Measurements from ENCODE around the gene CHAC1. TPM values are rescaled to one million over a fixed set of nuclear protein-coding genes. Genes with fewer than 3 reads are reported as not detected.

CHAC1 gene
- total RNA-seq, 1 donor from 2014 or later: 4.8 TPM

DNA sequence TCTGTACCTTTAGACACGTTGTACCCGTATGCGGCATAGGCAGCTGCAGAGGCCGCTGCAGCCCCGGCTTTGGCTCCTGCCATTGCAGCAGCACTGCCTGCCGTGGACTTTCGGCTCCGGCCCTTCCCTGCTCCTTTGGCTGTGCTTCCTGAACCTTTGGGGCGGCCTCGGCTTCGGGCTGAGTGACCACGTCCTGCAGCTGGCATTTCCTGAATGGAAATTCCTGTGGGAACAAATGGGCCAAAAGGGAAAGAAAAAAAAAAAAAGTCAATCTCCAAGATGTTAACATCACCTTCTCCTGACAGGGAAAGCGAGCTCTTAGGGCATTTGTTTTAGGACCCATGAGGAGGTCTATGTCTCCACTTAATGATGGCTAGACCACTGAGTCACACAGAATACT is 29.6 kb downstream of the CHAC1 start:
- peak; percentile 65 to 94 for DNase-seq (ENCODE audit: low read depth in 2 of 2)

- DNase-seq (ENCODE audit: low read depth in 2 of 2): no peak
Observed at GRCh38 chr15:40984406-40984805, 31.1 kb downstream of the CHAC1 start.

DNA sequence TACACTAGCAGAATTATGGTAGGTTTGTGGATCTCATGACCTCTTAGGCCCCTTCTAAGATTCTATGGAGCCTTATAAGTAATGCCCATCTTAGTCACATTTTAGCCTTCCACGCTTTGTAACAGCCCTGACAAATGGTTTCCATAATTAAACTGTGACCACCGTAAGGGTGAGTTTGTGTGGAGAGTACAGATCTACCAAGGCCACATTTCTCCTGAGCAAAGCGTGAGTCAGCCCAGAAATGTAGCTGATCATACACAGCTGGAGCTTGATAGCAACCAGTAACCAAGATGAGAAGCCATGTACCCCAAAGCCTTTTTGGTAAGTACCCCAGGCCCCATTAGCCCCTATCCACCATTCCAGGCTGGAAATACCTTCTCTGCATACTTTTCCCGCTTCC is 31.7 kb downstream of the CHAC1 start:
- peak in 1 of 2 donors; percentile 84 for DNase-seq (ENCODE audit: low read depth in 2 of 2)

DNA sequence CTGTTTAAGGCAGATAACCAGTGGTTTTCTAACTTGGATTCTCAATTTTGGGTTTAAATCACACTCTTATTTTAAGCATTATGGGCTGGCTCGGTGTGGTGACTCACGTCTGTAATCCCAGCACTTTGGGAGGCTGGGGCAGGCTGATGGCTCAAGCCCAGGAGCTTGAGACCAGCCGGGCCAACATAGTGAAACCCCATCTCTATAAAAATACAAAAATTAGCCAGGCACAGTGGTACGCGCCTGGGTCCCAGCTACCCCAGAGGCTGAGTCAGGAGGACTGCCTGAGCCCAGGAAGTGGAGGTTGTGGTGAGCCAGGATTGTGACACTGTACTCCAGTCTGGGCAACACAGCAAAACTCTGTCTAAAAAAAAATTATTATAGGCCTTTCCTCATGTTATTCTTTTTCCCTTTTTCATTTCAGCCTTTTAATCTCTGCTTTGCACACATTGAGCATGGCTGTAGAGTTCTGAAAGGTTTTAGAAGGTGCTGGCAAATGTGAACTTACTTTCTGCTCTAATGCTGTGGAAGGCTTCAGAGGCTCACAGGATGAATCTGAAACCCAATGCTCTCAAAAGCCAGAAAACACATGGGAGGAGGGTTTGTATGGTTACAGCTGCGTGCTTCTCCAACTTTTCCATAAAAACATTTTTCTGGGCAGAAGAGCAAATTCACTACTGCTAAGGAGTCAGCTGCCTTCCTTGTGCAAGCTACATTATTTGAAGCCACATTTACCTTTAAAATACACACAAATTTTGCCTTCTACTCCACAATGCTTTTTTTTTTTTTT is 32.5 kb downstream of the CHAC1 start:
- DNase-seq (ENCODE audit: low read depth in 2 of 2): peak in 1 of 2 donors; percentile 49

- DNase-seq (ENCODE audit: low read depth in 2 of 2): no peak
Observed at GRCh38 chr15:40986820-40987219, 33.5 kb downstream of the CHAC1 start.

GRCh38 chr15:40988156-40988555 is 34.9 kb downstream of the CHAC1 start:
- DNase-seq (ENCODE audit: low read depth in 2 of 2): no peak

GRCh38 chr15:40990080-40990479 is 36.8 kb downstream of the CHAC1 start:
- no peak for DNase-seq (ENCODE audit: low read depth in 2 of 2)

DNA sequence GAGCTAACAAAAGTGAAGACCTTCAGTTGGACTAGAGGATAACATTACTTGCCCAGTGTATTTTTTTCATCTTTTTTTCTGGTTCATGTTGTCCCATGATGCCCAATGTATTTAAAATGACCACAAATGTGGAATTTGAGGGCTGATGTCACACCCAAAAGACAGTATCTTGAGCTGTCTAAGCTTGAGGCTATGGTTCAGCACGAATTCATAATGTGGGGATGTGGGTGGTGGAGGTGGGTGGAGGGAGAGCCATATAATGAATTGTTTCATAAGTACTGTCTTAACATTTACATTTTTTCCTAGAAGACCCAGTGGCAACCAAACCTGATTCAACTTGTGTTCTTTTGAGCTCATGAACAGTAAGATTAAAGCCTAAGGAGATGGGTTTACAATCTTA is 37.5 kb downstream of the CHAC1 start:
- DNase-seq (ENCODE audit: low read depth in 2 of 2): no peak

DNA sequence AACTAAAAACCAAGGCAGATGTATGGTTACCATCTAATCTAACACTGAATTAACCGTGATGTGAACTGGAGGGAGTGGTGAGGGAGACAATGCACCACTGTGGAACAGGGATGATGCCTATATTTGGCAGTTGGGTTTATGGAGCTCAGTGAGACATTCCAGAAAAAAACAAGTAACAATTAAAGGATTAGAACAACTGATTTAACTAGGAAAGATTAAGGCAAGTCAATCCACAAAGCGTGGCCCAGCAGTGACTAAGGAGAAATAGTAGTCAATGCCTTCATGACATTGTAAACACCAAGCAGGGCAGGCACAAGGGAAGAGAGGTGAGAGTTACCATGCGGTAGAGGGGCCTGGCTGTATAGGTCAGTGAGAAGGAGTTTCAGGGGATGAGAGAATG is 38.1 kb downstream of the CHAC1 start:
- no peak for DNase-seq (ENCODE audit: low read depth in 2 of 2)

DNA sequence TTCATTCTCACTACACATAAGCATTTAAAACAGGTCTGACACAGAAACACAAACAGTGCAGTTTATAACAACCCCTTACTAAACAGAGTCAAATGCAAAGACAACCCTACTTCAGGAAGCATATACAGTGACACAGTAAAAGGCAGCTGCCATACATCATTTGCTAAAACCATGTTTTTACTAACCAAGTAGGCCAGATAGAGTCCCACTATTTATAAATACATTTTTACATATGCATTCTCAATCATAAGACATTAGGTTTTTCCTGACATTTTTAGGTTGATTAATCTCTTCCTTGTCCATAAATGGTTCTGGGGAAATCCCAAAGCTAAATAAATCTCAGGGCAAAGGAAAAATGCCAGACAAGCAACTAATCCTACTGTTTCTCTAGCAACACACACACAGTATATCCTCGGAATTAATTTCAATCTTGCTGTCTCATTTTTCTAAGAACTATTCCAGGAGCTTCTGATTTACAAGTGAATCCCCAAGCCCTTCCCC is 39.0 kb downstream of the CHAC1 start:
- peak in 1 of 2 donors; percentile 66 for DNase-seq (ENCODE audit: low read depth in 2 of 2)

GRCh38 chr15:40992825-40993224 is 39.6 kb downstream of the CHAC1 start:
- no peak for DNase-seq (ENCODE audit: low read depth in 2 of 2)

- DNase-seq (ENCODE audit: low read depth in 2 of 2): no peak
Observed at GRCh38 chr15:40995656-40996055, 42.4 kb downstream of the CHAC1 start.

DNA sequence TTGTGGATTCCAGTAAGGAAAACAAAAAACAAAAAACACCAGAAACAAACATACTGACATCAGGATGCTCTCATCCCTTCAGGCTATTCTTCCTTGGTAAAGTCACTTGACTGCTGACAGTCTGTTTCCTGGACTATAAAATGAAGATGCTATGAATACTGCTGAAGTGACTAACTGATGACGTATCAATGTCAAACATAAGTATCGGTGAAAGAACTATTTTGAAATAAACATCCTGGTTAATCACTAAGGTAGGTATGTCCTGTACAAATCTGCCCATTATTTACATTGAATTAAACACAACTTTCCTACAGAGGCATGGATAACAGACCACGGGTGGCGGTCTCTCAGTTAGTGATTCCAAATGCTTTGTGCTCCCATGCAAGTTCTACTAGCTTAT is 45.9 kb downstream of the CHAC1 start:
- DNase-seq (ENCODE audit: low read depth in 2 of 2): peak in 1 of 2 donors; percentile 83

DNA sequence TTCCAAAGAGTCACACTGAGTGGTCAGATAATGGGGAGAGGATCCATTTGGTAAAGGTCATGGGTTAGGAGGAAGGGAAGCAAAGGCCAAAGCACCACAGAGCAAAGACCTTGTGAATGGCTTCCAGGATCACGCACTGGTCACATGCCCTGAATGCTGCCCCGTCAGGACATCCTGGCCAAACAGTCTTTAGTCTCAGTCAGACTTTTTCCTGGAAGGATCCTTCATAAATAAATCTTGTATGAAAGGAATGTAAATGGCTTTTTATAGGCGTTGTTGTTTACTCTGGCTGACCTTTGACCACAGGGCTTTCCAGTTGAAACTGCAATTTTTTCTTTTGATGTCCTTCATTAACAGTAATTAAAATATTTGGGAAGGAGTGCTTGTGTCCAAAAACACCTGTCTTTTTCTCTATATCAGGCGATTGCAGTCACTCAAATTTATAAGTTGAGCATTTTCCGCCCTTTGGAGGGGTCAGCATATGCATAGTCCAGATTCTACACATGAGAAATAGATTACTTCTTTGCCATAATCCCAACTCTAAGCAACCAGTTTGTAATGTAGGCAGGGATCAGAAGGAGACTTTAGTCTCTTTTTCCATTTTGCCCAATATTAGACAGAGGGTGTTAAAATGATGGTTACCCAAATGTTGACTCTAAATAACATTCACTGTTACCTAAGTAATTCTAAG is 48.4 kb downstream of the CHAC1 start:
- peak; percentile 31 to 55 for DNase-seq (ENCODE audit: low read depth in 2 of 2)

DNA sequence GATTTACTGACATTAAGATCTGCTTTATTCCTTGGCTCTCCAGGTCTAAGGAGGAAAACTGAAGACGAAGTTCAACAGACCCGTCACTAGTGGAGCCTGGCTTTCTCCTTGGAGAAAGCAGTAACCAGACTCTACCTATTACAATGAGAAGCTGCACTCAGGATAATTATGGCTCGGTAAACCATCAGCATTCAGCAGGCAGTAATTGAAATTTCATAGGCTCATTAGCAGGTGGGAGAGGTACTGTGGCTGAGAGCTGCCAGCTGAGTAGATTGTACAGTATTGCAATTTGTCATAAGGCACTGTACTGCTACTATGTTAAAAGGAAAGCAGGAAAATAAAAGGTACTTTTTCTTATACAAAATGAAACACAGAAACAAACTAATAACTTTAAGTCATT is 51.2 kb downstream of the CHAC1 start:
- no peak for DNase-seq (ENCODE audit: low read depth in 2 of 2)

Other genes starting within 250 kb of the CHAC1 start
- gene RMDN3, start 198.2 kb upstream of the CHAC1 start, total RNA-seq: 14.2 and 28.6 TPM in 2 replicates
- gene GCHFR, start 189.4 kb upstream of the CHAC1 start, total RNA-seq: 17.5 and 20.7 TPM in 2 replicates
- 0.22 and 0.40 TPM in 2 replicates for gene C15orf62, start 183.5 kb upstream of the CHAC1 start, total RNA-seq
- 18.1 and 21.4 TPM in 2 replicates for gene ZFYVE19, start 146.4 kb upstream of the CHAC1 start, total RNA-seq
- 13.5 and 14.3 TPM in 2 replicates for gene DNAJC17, start 146.0 kb upstream of the CHAC1 start, total RNA-seq
- not detected in 2 replicates for gene PPP1R14D, start 124.8 kb upstream of the CHAC1 start, total RNA-seq
- gene SPINT1, start 109.4 kb upstream of the CHAC1 start, total RNA-seq: 0.40 and 0.65 TPM in 2 replicates
- not detected in 2 replicates for gene RHOV, start 79.2 kb upstream of the CHAC1 start, total RNA-seq
- 32.9 and 41.5 TPM in 2 replicates for gene VPS18, start 59.0 kb upstream of the CHAC1 start, total RNA-seq
- gene DLL4, start 24.1 kb upstream of the CHAC1 start, total RNA-seq: 48.0 and 75.2 TPM in 2 replicates
- gene INO80, start 162.8 kb downstream of the CHAC1 start, total RNA-seq: 14.2 and 21.4 TPM in 2 replicates